Liver (tissue), 3 donors: Measurements from ENCODE around the gene ZNF592.

ENCODE experiments used
- CTCF ChIP-seq: fragments of 150-350 bp; IDR thresholded peaks from 2 replicates; pipeline ENCODE4 v1.5.1; 2017; ENCODE audit warnings: improper control_type of control experiment, low read depth, low read length; ENCODE audit not compliant: missing input control
- EGR1 ChIP-seq, 2 donors: IDR thresholded peaks; 2 replicates each; pipeline ENCODE4 v1.6.1; 2016 to 2018; ENCODE audit warnings: antibody characterized with exemption in 2 of 2, low read depth in 2 of 2
- GABPA ChIP-seq, 2 donors: IDR thresholded peaks in 1 of 2; conservative IDR thresholded peaks in 1 of 2; 2 replicates each; pipeline ENCODE4 v1.6.1; 2016; ENCODE audit warnings: antibody characterized with exemption in 2 of 2, mild to moderate bottlenecking in 1 of 2, moderate library complexity in 1 of 2
- HNF4A ChIP-seq, 2 donors: conservative IDR thresholded peaks; 2 replicates each; pipeline ENCODE4 v1.6.1; 2016; ENCODE audit warnings: antibody characterized with exemption in 2 of 2, mild to moderate bottlenecking in 2 of 2
- MAX ChIP-seq: IDR thresholded peaks from 2 replicates; pipeline ENCODE4 v1.6.1; 2016; ENCODE audit warnings: antibody characterized with exemption
- NR2F2 ChIP-seq: IDR thresholded peaks from 2 replicates; pipeline ENCODE4 v1.6.1; 2016; ENCODE audit warnings: antibody characterized with exemption
- RAD21 ChIP-seq, 2 donors: IDR thresholded peaks; 2 replicates each; pipeline ENCODE4 v1.6.1; 2016; ENCODE audit warnings: antibody characterized with exemption in 2 of 2, mild to moderate bottlenecking in 2 of 2
- REST ChIP-seq: IDR thresholded peaks from 2 replicates; pipeline ENCODE4 v1.6.1; 2016; ENCODE audit warnings: antibody characterized with exemption, mild to moderate bottlenecking
- RXRA ChIP-seq, 2 donors: IDR thresholded peaks; 2 replicates each; pipeline ENCODE4 v1.6.1; 2017 to 2018; ENCODE audit warnings: antibody characterized with exemption in 2 of 2, mild to moderate bottlenecking in 1 of 2
- SP1 ChIP-seq: IDR thresholded peaks from 2 replicates; pipeline ENCODE4 v1.6.1; 2018; ENCODE audit warnings: antibody characterized with exemption, mild to moderate bottlenecking
- TAF1 ChIP-seq: conservative IDR thresholded peaks from 2 replicates; pipeline ENCODE4 v1.6.1; 2016; ENCODE audit warnings: antibody characterized with exemption, mild to moderate bottlenecking
- ZBTB33 ChIP-seq: IDR thresholded peaks from 2 replicates; pipeline ENCODE4 v1.6.1; 2016; ENCODE audit warnings: antibody characterized with exemption
- donor health status: healthy.
- donor health status: healthy.

- TF ChIP-seq CTCF (no peak), REST (no peak), RAD21 (IDR thresholded peaks at IDR 0.05) (no peak), ZBTB33 (no peak), MAX (no peak), GABPA (IDR thresholded peaks at IDR 0.05 in 1 of 2, conservative IDR thresholded peaks at IDR 0.05 in 1 of 2) (no peak), EGR1 (IDR thresholded peaks at IDR 0.05; ENCODE audit: low read depth in 2 of 2) (no peak), NR2F2 (no peak), HNF4A (conservative IDR thresholded peaks at IDR 0.05) (no peak), SP1 (no peak), TAF1 (no peak), RXRA (IDR thresholded peaks at IDR 0.05) (no peak)
These were observed 33.6 kb upstream of the ZNF592 start for GRCh38 chr15:84714821-84715220.
